Thoracic aorta (tissue), 2 donors: ENCODE results near the gene OR6C76. TPM values are rescaled to one million over a fixed set of nuclear protein-coding genes. Genes with fewer than 3 reads are reported as not detected.
"Not testable (repeated sequence)": the region's sequence is repeated elsewhere in the genome, so short reads cannot be mapped to it uniquely, and the experiment has no call there.

Experiments used
- ATAC-seq: fragments of 150-250 bp; one replicate; pipeline ENCODE4 v1.8.0; 2017; ENCODE audit warnings: low read depth; ENCODE audit not compliant: insufficient number of reproducible peaks, low FRiP score
- DNase-seq: peaks from one replicate; pipeline ENCODE4 v3.0.0-alpha.2; 2020; ENCODE audit warnings: low spot score
- H3K27ac ChIP-seq, 2 donors: fragments of 200-600 bp; sonication (generic); 1 replicate in 1 of 2; 2 replicates in 1 of 2; pipeline ENCODE4 v1.5.1; 2016; ENCODE audit warnings: mild to moderate bottlenecking in 2 of 2, moderate library complexity in 2 of 2
- H3K27me3 ChIP-seq: fragments of 200-600 bp; sonication (generic); replicated peaks from 2 replicates; pipeline ENCODE4 v1.6.0; 2016; ENCODE audit warnings: mild to moderate bottlenecking; ENCODE audit not compliant: insufficient read depth
- H3K36me3 ChIP-seq: fragments of 200-600 bp; sonication (generic); one replicate; pipeline ENCODE4 v1.5.1; 2016
- H3K4me1 ChIP-seq, 2 donors: fragments of 200-600 bp; sonication (generic); 1 replicate in 1 of 2; 2 replicates in 1 of 2; pipeline versions ENCODE4 v1.5.1 to v1.6.0; 2016; ENCODE audit warnings: low read depth in 2 of 2, mild to moderate bottlenecking in 1 of 2; ENCODE audit not compliant: control insufficient read depth in 1 of 2
- H3K4me3 ChIP-seq: fragments of 200-600 bp; sonication (generic); 2 replicates; pipeline ENCODE4 v1.5.1; 2016; ENCODE audit warnings: mild to moderate bottlenecking
- H3K9me3 ChIP-seq: fragments of 200-600 bp; sonication (generic); 2 replicates; pipeline ENCODE4 v1.5.1; 2016
- total RNA-seq, 2 donors: library from RNA; depleted of rRNA; stranded (reverse); fragments of >200 nt; gene quantifications; one replicate each; pipeline versions ENCODE4 v1.1.0 to v1.2.3, GENCODE V29; 2016
- TF ChIP-seq, protein P1 (sequence below): fragments of 200-600 bp; sonication (generic); IDR thresholded peaks from one replicate; pipeline ENCODE4 v1.5.1; 2019; ENCODE audit warnings: antibody characterized with exemption

OR6C76 gene
- total RNA-seq, 2 donors from 2014 or later: not detected

DNA sequence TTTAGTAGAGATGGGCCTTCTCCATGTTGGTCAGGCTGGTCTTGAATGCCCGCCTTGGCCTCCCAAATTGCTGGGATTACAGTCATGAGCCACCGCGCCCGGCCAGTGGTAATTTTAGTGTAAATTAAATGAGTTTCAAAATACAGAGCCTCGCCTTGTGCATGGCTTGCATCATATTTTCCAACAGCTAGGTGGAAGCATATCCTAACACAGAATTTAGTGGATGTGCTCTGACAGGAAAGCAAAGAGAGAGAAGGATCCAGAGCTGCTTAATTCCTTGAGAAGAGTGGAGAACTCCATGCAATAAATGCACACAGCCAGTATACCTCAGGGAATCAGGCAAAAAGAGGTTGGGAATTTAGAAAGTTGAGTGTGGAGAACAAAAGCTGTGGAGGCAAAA is 20.3 kb downstream of the OR6C76 start:
- Histone ChIP-seq H3K27ac (no peak overlapping the region), H3K36me3 (no peaks in the 10 kb centered on the region), H3K9me3 (no peaks in the 10 kb centered on the region), H3K4me3 (no peak overlapping the region), H3K4me1 (no peaks in the 10 kb centered on the region), H3K27me3 (no peaks in the 10 kb centered on the region)
- TF ChIP-seq, protein P1, sequence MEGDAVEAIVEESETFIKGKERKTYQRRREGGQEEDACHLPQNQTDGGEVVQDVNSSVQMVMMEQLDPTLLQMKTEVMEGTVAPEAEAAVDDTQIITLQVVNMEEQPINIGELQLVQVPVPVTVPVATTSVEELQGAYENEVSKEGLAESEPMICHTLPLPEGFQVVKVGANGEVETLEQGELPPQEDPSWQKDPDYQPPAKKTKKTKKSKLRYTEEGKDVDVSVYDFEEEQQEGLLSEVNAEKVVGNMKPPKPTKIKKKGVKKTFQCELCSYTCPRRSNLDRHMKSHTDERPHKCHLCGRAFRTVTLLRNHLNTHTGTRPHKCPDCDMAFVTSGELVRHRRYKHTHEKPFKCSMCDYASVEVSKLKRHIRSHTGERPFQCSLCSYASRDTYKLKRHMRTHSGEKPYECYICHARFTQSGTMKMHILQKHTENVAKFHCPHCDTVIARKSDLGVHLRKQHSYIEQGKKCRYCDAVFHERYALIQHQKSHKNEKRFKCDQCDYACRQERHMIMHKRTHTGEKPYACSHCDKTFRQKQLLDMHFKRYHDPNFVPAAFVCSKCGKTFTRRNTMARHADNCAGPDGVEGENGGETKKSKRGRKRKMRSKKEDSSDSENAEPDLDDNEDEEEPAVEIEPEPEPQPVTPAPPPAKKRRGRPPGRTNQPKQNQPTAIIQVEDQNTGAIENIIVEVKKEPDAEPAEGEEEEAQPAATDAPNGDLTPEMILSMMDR: no peak
- DNase-seq: no peak
- ATAC-seq: no peak

DNA sequence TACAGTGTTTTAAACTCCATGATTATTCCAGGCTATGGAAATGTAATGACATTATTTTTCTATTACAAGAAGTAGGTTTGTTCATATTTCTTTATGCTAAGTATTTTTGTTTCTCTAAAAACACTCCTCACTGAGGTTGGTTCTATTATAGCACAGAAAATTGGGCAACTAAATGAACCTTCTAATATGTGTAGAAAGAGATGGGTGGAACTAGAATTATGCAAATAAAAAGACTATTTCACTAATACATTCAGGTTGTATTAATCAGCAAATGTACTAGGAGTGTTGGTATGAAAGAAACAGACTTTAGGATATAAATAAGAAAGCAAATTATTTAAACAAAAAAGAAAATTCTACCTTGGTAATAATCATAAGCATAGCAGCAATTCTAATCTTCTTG is 22.8 kb downstream of the OR6C76 start:
- no peak for ATAC-seq
- TF ChIP-seq, protein P1: no peak
- H3K36me3 ChIP-seq: no peaks in the 10 kb centered on the region

DNA sequence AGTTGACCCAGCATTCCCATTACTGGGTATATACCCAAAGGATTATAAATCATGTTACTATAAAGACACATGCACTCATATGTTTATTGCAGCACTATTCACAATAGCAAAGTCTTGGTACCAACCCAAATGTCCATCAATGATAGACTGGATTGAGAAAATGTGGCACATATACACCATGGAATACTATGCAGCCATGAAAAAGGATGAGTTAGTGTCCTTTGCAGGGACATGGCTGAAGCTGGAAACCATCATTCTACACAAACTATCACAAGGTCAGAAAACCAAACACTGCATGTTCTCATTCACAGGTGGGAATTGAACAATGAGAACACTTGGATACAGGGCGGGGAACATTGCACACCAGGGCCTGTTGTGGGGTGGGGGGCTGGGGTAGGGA is 38.9 kb downstream of the OR6C76 start:
- not testable (repeated sequence) for H3K4me3 ChIP-seq, H3K27me3 ChIP-seq, H3K4me1 ChIP-seq, DNase-seq, H3K9me3 ChIP-seq, H3K36me3 ChIP-seq, ATAC-seq, H3K27ac ChIP-seq

More for the DNA sequence above, 22.8 kb downstream of the OR6C76 start:
- H3K27me3 ChIP-seq: no peaks in the 10 kb centered on the region
- H3K27ac ChIP-seq: no peak overlapping the region
- H3K9me3 ChIP-seq: no peaks in the 10 kb centered on the region
- DNase-seq: no peak
- no peaks in the 10 kb centered on the region for H3K4me1 ChIP-seq
- H3K4me3 ChIP-seq: no peak overlapping the region

DNA sequence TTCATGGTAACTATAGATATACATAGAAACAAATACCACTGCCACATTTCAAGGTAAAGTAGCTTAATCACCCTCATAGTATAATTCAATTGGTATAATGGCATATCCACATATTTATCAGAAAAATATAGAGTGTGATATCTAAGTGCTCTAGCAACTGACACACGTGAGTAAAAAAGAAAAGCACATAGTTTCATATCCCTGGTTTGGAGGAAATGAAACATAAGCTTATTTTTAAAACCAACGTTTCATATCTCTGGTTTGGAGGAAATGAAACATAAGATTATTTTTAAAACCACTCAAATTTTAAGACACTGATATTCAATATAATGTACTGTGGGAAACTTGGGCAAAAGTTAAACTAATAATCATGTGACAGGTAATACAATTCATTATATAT is 41.8 kb downstream of the OR6C76 start:
- no peaks in the 10 kb centered on the region for H3K27me3 ChIP-seq
- no peaks in the 10 kb centered on the region for H3K36me3 ChIP-seq
- no peak overlapping the region for H3K4me3 ChIP-seq
- H3K4me1 ChIP-seq: no peaks in the 10 kb centered on the region
- no peak overlapping the region for H3K27ac ChIP-seq
- H3K9me3 ChIP-seq: no peaks in the 10 kb centered on the region
- DNase-seq (no peak), ATAC-seq (no peak)
- TF ChIP-seq, protein P1: no peak

DNA sequence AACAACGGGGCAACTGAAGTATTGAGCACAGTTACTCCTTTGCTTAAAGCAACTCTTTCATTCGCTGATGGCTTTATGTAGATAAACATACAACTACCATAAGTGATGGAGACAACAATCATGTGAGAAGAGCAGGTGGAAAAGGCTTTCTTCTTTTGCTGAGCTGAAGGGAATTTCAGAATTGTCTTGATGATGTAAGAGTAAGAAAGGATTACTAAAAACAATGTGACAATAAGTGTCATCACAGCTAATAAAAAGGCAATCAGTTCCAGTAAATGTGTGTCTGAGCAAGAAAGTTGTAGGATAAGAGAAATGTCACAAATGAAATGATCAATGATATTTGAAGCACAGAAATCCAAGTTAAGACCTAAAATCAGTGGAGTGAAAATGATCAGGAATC is 43.2 kb downstream of the OR6C76 start:
- DNase-seq (no peak), ATAC-seq (no peak)
- TF ChIP-seq, protein P1: no peak

DNA sequence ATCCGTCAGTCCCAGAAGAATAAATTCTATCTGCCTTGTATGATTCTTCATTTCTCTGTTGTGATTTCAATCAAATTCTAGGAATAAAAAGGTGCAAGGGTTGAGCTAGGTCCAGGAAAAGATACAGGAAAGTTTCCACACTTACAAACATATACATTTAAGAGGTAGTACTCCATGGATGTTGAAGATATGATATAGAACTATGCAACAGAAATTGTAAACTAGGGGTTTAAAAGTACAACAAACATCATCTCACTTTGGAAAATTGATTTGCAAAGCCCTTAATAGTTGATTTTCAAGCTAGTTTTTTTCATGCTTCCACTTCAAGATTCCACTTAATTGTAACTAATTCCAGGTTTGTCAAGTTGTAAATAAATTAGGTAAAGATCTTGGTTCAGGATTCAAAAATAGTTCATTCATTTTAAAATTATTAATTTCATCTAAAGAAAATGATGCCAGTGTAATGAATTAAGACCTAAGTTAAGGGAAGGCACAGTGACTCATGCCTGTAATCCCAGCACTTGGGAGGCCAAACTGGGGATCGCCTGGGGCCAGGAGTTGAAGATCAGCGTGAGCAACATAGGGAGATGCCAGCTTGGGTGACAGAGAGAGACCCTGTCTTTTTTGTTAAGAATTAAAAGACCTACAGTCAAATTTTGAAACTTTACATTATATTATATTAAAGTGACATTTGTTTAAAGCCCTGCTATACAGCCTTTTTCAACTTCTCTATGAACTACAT is 44.2 kb downstream of the OR6C76 start, which contains the start of gene OR6C70:
TSS of gene OR6C70 (minus strand) at position 51 of the 742 bp plus-strand sequence. CDS start at position 51, 0 bp downstream.
- DNase-seq (no peak), ATAC-seq (no peak)
- Histone ChIP-seq H3K9me3 (no peaks in the 10 kb centered on the region), H3K27ac (no peak within 1 kb of the TSS), H3K27me3 (no peaks in the 10 kb centered on the region), H3K4me1 (no peaks in the 10 kb centered on the region), H3K36me3 (no peaks in the 10 kb centered on the region), H3K4me3 (no peak within 1 kb of the TSS)
- TF ChIP-seq, protein P1: no peak

More for the DNA sequence above, 43.2 kb downstream of the OR6C76 start:
- no peaks in the 10 kb centered on the region for H3K36me3 ChIP-seq
- H3K27ac ChIP-seq: no peak overlapping the region
- H3K4me1 ChIP-seq: no peaks in the 10 kb centered on the region
- no peaks in the 10 kb centered on the region for H3K9me3 ChIP-seq
- H3K4me3 ChIP-seq: no peak overlapping the region
- H3K27me3 ChIP-seq: no peaks in the 10 kb centered on the region
